Measurements from ENCODE around the gene UBE2E2. TPM values are rescaled to one million over a fixed set of nuclear protein-coding genes. Genes with fewer than 3 reads are reported as not detected.

UBE2E2 gene
- total RNA-seq, 1 donor from 2014 or later: 32.5 TPM

- DNase-seq (ENCODE audit: low read depth): no peak
- no peak overlapping the region for H3K4me3 ChIP-seq (ENCODE audit: low read depth, low read length)
- no peak for TF ChIP-seq CTCF (conservative IDR thresholded peaks at IDR 0.05; ENCODE audit: low read depth, low read length)
These were observed 99.1 kb downstream of the UBE2E2 start for GRCh38 chr3:23302271-23302670.

- no peak for TF ChIP-seq CTCF (conservative IDR thresholded peaks at IDR 0.05; ENCODE audit: low read depth, low read length)
- no peak for DNase-seq (ENCODE audit: low read depth)
- no peak overlapping the region for H3K4me3 ChIP-seq (ENCODE audit: low read depth, low read length)
These were observed 100.6 kb downstream of the UBE2E2 start for GRCh38 chr3:23303601-23304217.

GRCh38 chr3:23304424-23304823, 101.3 kb downstream of the UBE2E2 start:
- no peak for TF ChIP-seq CTCF (conservative IDR thresholded peaks at IDR 0.05; ENCODE audit: low read depth, low read length)
- H3K4me3 ChIP-seq (ENCODE audit: low read depth, low read length): no peak overlapping the region
- DNase-seq (ENCODE audit: low read depth): no peak

DNA sequence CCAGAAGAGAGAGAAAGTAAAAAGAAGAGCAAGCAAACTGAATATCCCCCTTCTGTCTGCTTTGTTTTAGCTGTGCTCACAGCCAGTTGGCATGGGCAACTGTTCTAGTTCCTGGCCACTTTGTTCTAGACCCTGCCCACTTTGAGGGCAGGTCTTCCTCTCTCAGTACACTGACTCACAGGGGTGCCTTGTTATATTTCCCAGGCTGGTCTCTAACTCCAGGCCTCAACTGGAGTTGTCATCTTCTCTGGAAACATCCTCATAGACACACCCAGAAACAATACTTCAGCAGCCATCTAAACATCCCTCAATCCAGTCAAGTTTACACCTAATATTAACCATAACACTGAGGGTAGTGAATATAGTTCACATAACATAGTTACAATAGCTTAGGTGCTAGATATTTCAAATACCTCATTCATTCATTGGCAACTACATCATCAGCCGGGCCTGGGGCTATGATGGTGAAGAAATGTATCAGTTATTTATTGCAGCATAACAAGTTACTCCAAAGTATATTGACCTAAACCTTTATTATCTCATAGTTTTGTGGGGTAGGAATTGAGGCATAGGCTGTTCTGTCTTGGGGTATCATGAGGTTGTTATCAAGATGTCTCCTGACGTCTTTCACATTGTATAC, 106.0 kb downstream of the UBE2E2 start:
- no peak for TF ChIP-seq CTCF (conservative IDR thresholded peaks at IDR 0.05; ENCODE audit: low read depth, low read length)
- no peak for DNase-seq (ENCODE audit: low read depth)
- no peak overlapping the region for H3K4me3 ChIP-seq (ENCODE audit: low read depth, low read length)

DNA sequence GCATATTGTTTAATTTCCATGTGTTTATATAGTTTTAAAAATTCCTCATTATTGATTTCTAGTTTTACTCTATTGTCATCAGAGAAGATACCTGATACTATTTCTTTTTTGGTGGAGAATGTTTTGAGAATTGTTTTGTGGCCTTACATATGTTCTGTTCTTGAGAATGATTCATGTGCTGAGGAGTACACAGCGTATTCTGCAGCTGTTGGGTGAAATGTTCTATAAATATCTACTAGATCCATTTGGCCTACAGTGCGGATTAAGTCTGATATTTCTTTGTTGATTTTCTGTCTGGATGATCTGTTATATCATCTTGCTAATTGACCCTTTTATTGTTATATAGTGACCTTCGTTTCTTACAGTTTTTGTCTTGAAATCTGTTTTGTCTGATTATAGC, 109.7 kb downstream of the UBE2E2 start:
- no peak for DNase-seq (ENCODE audit: low read depth)
- TF ChIP-seq CTCF (conservative IDR thresholded peaks at IDR 0.05; ENCODE audit: low read depth, low read length): no peak
- H3K4me3 ChIP-seq (ENCODE audit: low read depth, low read length): no peak overlapping the region

GRCh38 chr3:23314981-23315762, 112.0 kb downstream of the UBE2E2 start:
- no peak for TF ChIP-seq CTCF (conservative IDR thresholded peaks at IDR 0.05; ENCODE audit: low read depth, low read length)
- H3K4me3 ChIP-seq (ENCODE audit: low read depth, low read length): no peak overlapping the region
- DNase-seq (ENCODE audit: low read depth): no peak

Data from epithelial cell of proximal tubule (primary cell).